Activated CD4-positive, alpha-beta T cell treated with anti-CD3 and anti-CD28 coated beads, Interleukin-2, amount 10 ng/mL, durations not matched to agents 24 days and 14 days (primary cell): ENCODE results near the gene CCDC85C. TPM values are rescaled to one million over a fixed set of nuclear protein-coding genes. Genes with fewer than 3 reads are reported as not detected.

ENCODE experiments used
- DNase-seq: peaks from one replicate; pipeline ENCODE4 v3.0.0; 2022
- H3K27ac Mint-ChIP-seq: one replicate; pipeline ENCODE4 v1.8.0; 2022; ENCODE audit warnings: mild to moderate bottlenecking, mixed read lengths
- H3K27me3 Mint-ChIP-seq: one replicate; pipeline ENCODE4 v1.8.0; 2022; ENCODE audit warnings: mixed read lengths
- H3K36me3 Mint-ChIP-seq: one replicate; pipeline ENCODE4 v1.8.0; 2022; ENCODE audit warnings: low read depth, mild to moderate bottlenecking, mixed read lengths
- H3K4me1 Mint-ChIP-seq: one replicate; pipeline ENCODE4 v1.8.0; 2021; ENCODE audit warnings: mixed read lengths
- H3K4me3 Mint-ChIP-seq: one replicate; pipeline ENCODE4 v1.8.0; 2022; ENCODE audit warnings: mild to moderate bottlenecking, moderate library complexity, mixed read lengths
- H3K9me3 Mint-ChIP-seq: one replicate; pipeline ENCODE4 v1.8.0; 2021; ENCODE audit warnings: mixed read lengths
- intact Hi-C: fragments of 100-400 bp; cut with micrococcal nuclease; formaldehyde crosslinking; loops from one replicate; pipeline ENCODE4 v1.15.1; 2023
- total RNA-seq: library from RNA; stranded (reverse); gene quantifications from 2 replicates; pipeline ENCODE4 v1.2.3, GENCODE V29; 2022

The CCDC85C gene
- total RNA-seq, 1 donor from 2014 or later = 6.7 TPM

GRCh38 chr14:99581374-99581773, 22.6 kb downstream of the CCDC85C start:
- no peaks in the 10 kb centered on the region for H3K27me3 Mint-ChIP-seq
- no peak for DNase-seq
- no peaks in the 10 kb centered on the region for H3K4me1 Mint-ChIP-seq
- H3K4me3 Mint-ChIP-seq = no peak overlapping the region
- no peak overlapping the region for H3K27ac Mint-ChIP-seq
- no peaks in the 10 kb centered on the region for H3K36me3 Mint-ChIP-seq
- H3K9me3 Mint-ChIP-seq = no peaks in the 10 kb centered on the region
- intact Hi-C loops = no loop called here

- intact Hi-C loops = no loop called here
- no peak for DNase-seq
- Mint-ChIP-seq H3K9me3 (no peaks in the 10 kb centered on the region), H3K27ac (no peak overlapping the region), H3K27me3 (no peaks in the 10 kb centered on the region), H3K36me3 (no peaks in the 10 kb centered on the region), H3K4me3 (no peak overlapping the region), H3K4me1 (no peaks in the 10 kb centered on the region)
Measured at GRCh38 chr14:99579903-99580571, 24.0 kb downstream of the CCDC85C start.

- no peaks in the 10 kb centered on the region for H3K4me1 Mint-ChIP-seq
- H3K27me3 Mint-ChIP-seq = no peaks in the 10 kb centered on the region
- no peak overlapping the region for H3K4me3 Mint-ChIP-seq
- no peak for DNase-seq
- no peak overlapping the region for H3K27ac Mint-ChIP-seq
- H3K36me3 Mint-ChIP-seq = no peaks in the 10 kb centered on the region
- intact Hi-C loops = no loop called here
- H3K9me3 Mint-ChIP-seq = no peaks in the 10 kb centered on the region
Measured at GRCh38 chr14:99579120-99579836, 24.7 kb downstream of the CCDC85C start.

- Mint-ChIP-seq H3K36me3 (no peaks in the 10 kb centered on the region), H3K27me3 (no peaks in the 10 kb centered on the region), H3K27ac (no peak overlapping the region), H3K4me3 (no peak overlapping the region), H3K4me1 (no peaks in the 10 kb centered on the region), H3K9me3 (no peaks in the 10 kb centered on the region)
- intact Hi-C loops = no loop called here
- no peak for DNase-seq
Measured at GRCh38 chr14:99578541-99579101, 25.4 kb downstream of the CCDC85C start.

GRCh38 chr14:99576761-99577705, 27.0 kb downstream of the CCDC85C start:
- Mint-ChIP-seq H3K4me3 (no peak overlapping the region), H3K36me3 (no peaks in the 10 kb centered on the region), H3K27ac (no peak overlapping the region), H3K27me3 (no peaks in the 10 kb centered on the region), H3K4me1 (no peaks in the 10 kb centered on the region), H3K9me3 (no peaks in the 10 kb centered on the region)
- intact Hi-C loops = no loop called here
- no peak for DNase-seq

- intact Hi-C loops = no loop called here
Measured at GRCh38 chr14:99576304-99576703, 27.7 kb downstream of the CCDC85C start.

GRCh38 chr14:99575043-99576023, 28.7 kb downstream of the CCDC85C start:
- intact Hi-C loops = no loop called here
- Mint-ChIP-seq H3K4me3 (no peak overlapping the region), H3K9me3 (no peaks in the 10 kb centered on the region), H3K36me3 (no peaks in the 10 kb centered on the region), H3K27me3 (no peaks in the 10 kb centered on the region), H3K4me1 (no peaks in the 10 kb centered on the region), H3K27ac (no peak overlapping the region)
- DNase-seq = no peak

More at GRCh38 chr14:99576304-99576703, 27.7 kb downstream of the CCDC85C start:
- H3K27ac Mint-ChIP-seq = no peak overlapping the region
- DNase-seq = no peak
- H3K4me3 Mint-ChIP-seq = no peak overlapping the region
- no peaks in the 10 kb centered on the region for H3K9me3 Mint-ChIP-seq
- no peaks in the 10 kb centered on the region for H3K36me3 Mint-ChIP-seq
- no peaks in the 10 kb centered on the region for H3K4me1 Mint-ChIP-seq
- H3K27me3 Mint-ChIP-seq = no peaks in the 10 kb centered on the region

- H3K4me1 Mint-ChIP-seq = no peaks in the 10 kb centered on the region
- intact Hi-C loops = no loop called here
- H3K4me3 Mint-ChIP-seq = no peak overlapping the region
- H3K27ac Mint-ChIP-seq = no peak overlapping the region
- no peaks in the 10 kb centered on the region for H3K9me3 Mint-ChIP-seq
- H3K27me3 Mint-ChIP-seq = no peaks in the 10 kb centered on the region
- H3K36me3 Mint-ChIP-seq = no peaks in the 10 kb centered on the region
- no peak for DNase-seq
Measured at GRCh38 chr14:99574099-99574880, 29.7 kb downstream of the CCDC85C start.

- no peaks in the 10 kb centered on the region for H3K9me3 Mint-ChIP-seq
- H3K27ac Mint-ChIP-seq = no peak overlapping the region
- intact Hi-C loops = no loop called here
- H3K36me3 Mint-ChIP-seq = no peaks in the 10 kb centered on the region
- no peaks in the 10 kb centered on the region for H3K27me3 Mint-ChIP-seq
- no peak overlapping the region for H3K4me3 Mint-ChIP-seq
- no peak for DNase-seq
- H3K4me1 Mint-ChIP-seq = no peaks in the 10 kb centered on the region
Measured at GRCh38 chr14:99573436-99574098, 30.4 kb downstream of the CCDC85C start.

- H3K27me3 Mint-ChIP-seq = no peaks in the 10 kb centered on the region
- no peak overlapping the region for H3K27ac Mint-ChIP-seq
- H3K36me3 Mint-ChIP-seq = no peaks in the 10 kb centered on the region
- intact Hi-C loops = no loop called here
- no peak overlapping the region for H3K4me3 Mint-ChIP-seq
- DNase-seq = no peak
- no peaks in the 10 kb centered on the region for H3K9me3 Mint-ChIP-seq
- no peaks in the 10 kb centered on the region for H3K4me1 Mint-ChIP-seq
Measured at GRCh38 chr14:99573000-99573330, 31.0 kb downstream of the CCDC85C start.

GRCh38 chr14:99572173-99572999, 31.6 kb downstream of the CCDC85C start:
- intact Hi-C loops = no loop called here
- no peaks in the 10 kb centered on the region for H3K9me3 Mint-ChIP-seq
- H3K4me3 Mint-ChIP-seq = no peak overlapping the region

More at GRCh38 chr14:99572173-99572999, 31.6 kb downstream of the CCDC85C start:
- no peak for DNase-seq
- Mint-ChIP-seq H3K27me3 (no peaks in the 10 kb centered on the region), H3K4me1 (no peaks in the 10 kb centered on the region), H3K36me3 (no peaks in the 10 kb centered on the region), H3K27ac (no peak overlapping the region)
